ENCODE data around the gene HS2ST1. TPM values are rescaled to one million over a fixed set of nuclear protein-coding genes. Genes with fewer than 3 reads are reported as not detected.
"Not testable (repeated sequence)": the region's sequence is repeated elsewhere in the genome, so short reads cannot be mapped to it uniquely, and the experiment has no call there.

Gene HS2ST1
- total RNA-seq, 1 donor from 2014 or later = 15.6 TPM

GRCh38 chr1:86924324-86924960, 10.0 kb downstream of the HS2ST1 start:
- no peak for ATAC-seq
- no peak for DNase-seq (ENCODE audit: low spot score)

- DNase-seq (ENCODE audit: low spot score) (no peak), ATAC-seq (no peak)
Measured at GRCh38 chr1:86925742-86926141, 11.3 kb downstream of the HS2ST1 start.

GRCh38 chr1:86926883-86927282, 12.4 kb downstream of the HS2ST1 start:
- ATAC-seq (no peak), DNase-seq (ENCODE audit: low spot score) (no peak)

- no peak for DNase-seq (ENCODE audit: low spot score)
- ATAC-seq = no peak
Measured at GRCh38 chr1:86928819-86929218, 14.4 kb downstream of the HS2ST1 start.

- no peak for ATAC-seq
- no peak for DNase-seq (ENCODE audit: low spot score)
Measured at GRCh38 chr1:86933051-86933450, 18.6 kb downstream of the HS2ST1 start.

GRCh38 chr1:86933562-86934377, 19.3 kb downstream of the HS2ST1 start:
- DNase-seq (ENCODE audit: low spot score) = no peak
- peak; percentile 36 for ATAC-seq

- no peak for DNase-seq (ENCODE audit: low spot score)
- peak; percentile 84 for ATAC-seq
Measured at GRCh38 chr1:86938450-86938849, 24.0 kb downstream of the HS2ST1 start.

- no peak for DNase-seq (ENCODE audit: low spot score)
- no peak for ATAC-seq
Measured at GRCh38 chr1:86938855-86939254, 24.4 kb downstream of the HS2ST1 start.

GRCh38 chr1:86939406-86939805, 25.0 kb downstream of the HS2ST1 start:
- no peak for ATAC-seq
- no peak for DNase-seq (ENCODE audit: low spot score)

- no peak for DNase-seq (ENCODE audit: low spot score)
- no peak for ATAC-seq
Measured at GRCh38 chr1:86940599-86940998, 26.2 kb downstream of the HS2ST1 start.

GRCh38 chr1:86942042-86942441, 27.6 kb downstream of the HS2ST1 start:
- ATAC-seq (peak; percentile 75), DNase-seq (ENCODE audit: low spot score) (no peak)

- no peak for ATAC-seq
- DNase-seq (ENCODE audit: low spot score) = no peak
Measured at GRCh38 chr1:86942743-86943142, 28.3 kb downstream of the HS2ST1 start.

- ATAC-seq = no peak
- no peak for DNase-seq (ENCODE audit: low spot score)
Measured at GRCh38 chr1:86948212-86948611, 33.8 kb downstream of the HS2ST1 start.

- DNase-seq (ENCODE audit: low spot score) = no peak
- ATAC-seq = no peak
Measured at GRCh38 chr1:86950712-86951419, 36.4 kb downstream of the HS2ST1 start.

GRCh38 chr1:86951430-86951829, 37.0 kb downstream of the HS2ST1 start:
- ATAC-seq = no peak

GRCh38 chr1:86953167-86953566, 38.7 kb downstream of the HS2ST1 start:
- no peak for ATAC-seq
- no peak for DNase-seq (ENCODE audit: low spot score)

More at GRCh38 chr1:86951430-86951829, 37.0 kb downstream of the HS2ST1 start:
- DNase-seq (ENCODE audit: low spot score) = no peak

GRCh38 chr1:86955678-86956077, 41.2 kb downstream of the HS2ST1 start:
- ATAC-seq (no peak), DNase-seq (ENCODE audit: low spot score) (no peak)

- DNase-seq (ENCODE audit: low spot score) = no peak
- no peak for ATAC-seq
Measured at GRCh38 chr1:86956221-86956620, 41.8 kb downstream of the HS2ST1 start.

GRCh38 chr1:86957221-86957620, 42.8 kb downstream of the HS2ST1 start:
- ATAC-seq = no peak
- DNase-seq (ENCODE audit: low spot score) = no peak

GRCh38 chr1:86960548-86960947, 46.1 kb downstream of the HS2ST1 start:
- DNase-seq (ENCODE audit: low spot score) (no peak), ATAC-seq (peak; percentile 34)

- ATAC-seq; DNase-seq (ENCODE audit: low spot score): not testable (repeated sequence)
Measured at GRCh38 chr1:86963841-86964240, 49.4 kb downstream of the HS2ST1 start.
